ENCODE results near the gene UGT1A1. TPM values are rescaled to one million over a fixed set of nuclear protein-coding genes. Genes with fewer than 3 reads are reported as not detected.

UGT1A1 gene
- total and polyA plus RNA-seq, 10 of the 15 experiments (the other 5 are each of a cell fraction or from before 2014, with no cell fraction given), result not detected

GRCh38 chr2:233758141-233758540 is 1.9 kb upstream of the UGT1A1 start:
- Histone ChIP-seq H3K79me2 (ENCODE audit: control insufficient read depth, insufficient read depth, low read length) (no peaks in the 10 kb centered on the region), H3K4me1 (ENCODE audit: control insufficient read depth, insufficient read depth, low read length) (no peaks in the 10 kb centered on the region), H4K20me1 (ENCODE audit: control insufficient read depth, insufficient read depth) (no peaks in the 10 kb centered on the region), H3K36me3 (ENCODE audit: control insufficient read depth in 2 of 2, insufficient read depth in 2 of 2, low read length in 1 of 2) (no peaks in the 10 kb centered on the region), H2AFZ (ENCODE audit: control insufficient read depth, low read depth, low read length) (no peak overlapping the region), H3K4me3 (no peak overlapping the region), H3K9me3 (replicated peaks; ENCODE audit: control insufficient read depth, insufficient read depth, low read length) (no peaks in the 10 kb centered on the region; the same call in 1 of the 3 replicates), H3K27me3 (replicated peaks in 1 of 2; ENCODE audit: control insufficient read depth in 2 of 2, insufficient read depth in 2 of 2, low read length in 1 of 2) (no peaks in the 10 kb centered on the region), H3K9ac (ENCODE audit: control insufficient read depth, insufficient read depth, low read length) (no peak overlapping the region), H3K27ac (ENCODE audit: control insufficient read depth, insufficient read depth) (no peak overlapping the region), H3K4me2 (ENCODE audit: control insufficient read depth, insufficient read depth) (no peak overlapping the region)
- TF ChIP-seq HCFC1 (IDR thresholded peaks at IDR 0.05; ENCODE audit: low read length) (no peak), TCF7 (IDR thresholded peaks at IDR 0.05; ENCODE audit: borderline replicate concordance) (no peak), MAX (IDR thresholded peaks at IDR 0.05; ENCODE audit: low read depth, low read length) (no peak)
- ATAC-seq, result no peak
- RAD21 ChIA-PET (ENCODE audit: unreplicated experiment), result no interaction called here
- intact Hi-C loops (cut with micrococcal nuclease; ENCODE audit: unreplicated experiment) (no loop called here), in situ Hi-C loops (cut with MboI) (no loop called here)
- CTCF ChIA-PET, result no interaction called here
- DNase-seq (ENCODE audit: low read depth, low spot score), result no peak
- POLR2A ChIA-PET, result no interaction called here
- no peak for FAIRE-seq
- SMC1A ChIA-PET (ENCODE audit: uncharacterized antibody, unreplicated experiment), result no interaction called here
- BruUV-seq (replicated peaks), result no TSS peak

- H3K9ac ChIP-seq (ENCODE audit: control insufficient read depth, insufficient read depth, low read length), result no peak overlapping the region
- intact Hi-C loops (cut with micrococcal nuclease; ENCODE audit: unreplicated experiment) (no loop called here), in situ Hi-C loops (cut with MboI) (no loop called here)
- no peak for DNase-seq (ENCODE audit: low read depth, low spot score)
- no TSS peak for BruUV-seq (replicated peaks)
- POLR2A ChIA-PET, result no interaction called here
- RAD21 ChIA-PET (ENCODE audit: unreplicated experiment), result no interaction called here
- H3K4me3 ChIP-seq, result no peak overlapping the region
- CTCF ChIA-PET, result no interaction called here
- FAIRE-seq, result no peak
- H4K20me1 ChIP-seq (ENCODE audit: control insufficient read depth, insufficient read depth), result no peaks in the 10 kb centered on the region
- no peak overlapping the region for H3K4me2 ChIP-seq (ENCODE audit: control insufficient read depth, insufficient read depth)
- H2AFZ ChIP-seq (ENCODE audit: control insufficient read depth, low read depth, low read length), result no peak overlapping the region
- SMC1A ChIA-PET (ENCODE audit: uncharacterized antibody, unreplicated experiment), result no interaction called here
- 47% methylated on average over 2 of the region's 2 CpGs for WGBS (ENCODE audit: insufficient coverage, insufficient replicate concordance, low lambda C conversion rate, missing lambda C conversion rate)
- H3K79me2 ChIP-seq (ENCODE audit: control insufficient read depth, insufficient read depth, low read length), result no peaks in the 10 kb centered on the region
- no peaks in the 10 kb centered on the region; the same call in 2 of the 3 replicates for H3K9me3 ChIP-seq (replicated peaks; ENCODE audit: control insufficient read depth, insufficient read depth, low read length)
- TF ChIP-seq TCF12 (IDR thresholded peaks at IDR 0.05; ENCODE audit: low read depth, low read length), result no peak
- TF ChIP-seq SUPT20H (IDR thresholded peaks at IDR 0.05; ENCODE audit: borderline replicate concordance, control insufficient read depth, low read depth, low read length), result no peak
- no peak for TF ChIP-seq REST (IDR thresholded peaks at IDR 0.05; ENCODE audit: low read depth, low read length)
- TF ChIP-seq PKNOX1 (IDR thresholded peaks at IDR 0.05), result no peak
- no peak for TF ChIP-seq RAD21 (IDR thresholded peaks at IDR 0.05; ENCODE audit: insufficient read depth, low read depth, low read length)
- TF ChIP-seq GATAD2B (conservative IDR thresholded peaks at IDR 0.05; ENCODE audit: low read depth), result no peak
- TF ChIP-seq ETV6 (conservative IDR thresholded peaks at IDR 0.05 in 1 of 2, IDR thresholded peaks at IDR 0.05 in 1 of 2; ENCODE audit: borderline replicate concordance in 1 of 2, low read depth in 1 of 2), result no peak
- TF ChIP-seq PAX8 (IDR thresholded peaks at IDR 0.05), result no peak
- no peak for TF ChIP-seq RB1 (IDR thresholded peaks at IDR 0.05; ENCODE audit: borderline replicate concordance)
- TF ChIP-seq NR2C1 (IDR thresholded peaks at IDR 0.05), result no peak
- no peaks in the 10 kb centered on the region for H3K4me1 ChIP-seq (ENCODE audit: control insufficient read depth, insufficient read depth, low read length)
- H3K36me3 ChIP-seq (ENCODE audit: control insufficient read depth in 2 of 2, insufficient read depth in 2 of 2, low read length in 1 of 2), result no peaks in the 10 kb centered on the region
- ATAC-seq, result no peak
- no peak overlapping the region for H3K27ac ChIP-seq (ENCODE audit: control insufficient read depth, insufficient read depth)
- H3K27me3 ChIP-seq (replicated peaks in 1 of 2; ENCODE audit: control insufficient read depth in 2 of 2, insufficient read depth in 2 of 2, low read length in 1 of 2), result peaks cover 0 to 3% of the 10 kb centered on the region in 2 experiments; a peak in 1 of 4 replicates
These were observed 1.2 kb upstream of the UGT1A1 start for GRCh38 chr2:233758849-233759248.

Data from GM12878 (cell line).